Measurements from ENCODE around the gene CAMK1G. TPM values are rescaled to one million over a fixed set of nuclear protein-coding genes. Genes with fewer than 3 reads are reported as not detected.

Gene CAMK1G
- total RNA-seq, 1 donor from 2014 or later = 2.4 TPM

- Mint-ChIP-seq H3K36me3 (ENCODE audit: insufficient read depth) (peaks cover 6% of the 10 kb centered on the region), H3K27me3 (no peaks in the 10 kb centered on the region), H3K27ac (no peak overlapping the region), H3K4me3 (ENCODE audit: low read depth) (no peak overlapping the region), H3K9me3 (ENCODE audit: low read depth) (no peaks in the 10 kb centered on the region), H3K4me1 (ENCODE audit: low read depth) (no peaks in the 10 kb centered on the region)
- TF ChIP-seq, protein P1, sequence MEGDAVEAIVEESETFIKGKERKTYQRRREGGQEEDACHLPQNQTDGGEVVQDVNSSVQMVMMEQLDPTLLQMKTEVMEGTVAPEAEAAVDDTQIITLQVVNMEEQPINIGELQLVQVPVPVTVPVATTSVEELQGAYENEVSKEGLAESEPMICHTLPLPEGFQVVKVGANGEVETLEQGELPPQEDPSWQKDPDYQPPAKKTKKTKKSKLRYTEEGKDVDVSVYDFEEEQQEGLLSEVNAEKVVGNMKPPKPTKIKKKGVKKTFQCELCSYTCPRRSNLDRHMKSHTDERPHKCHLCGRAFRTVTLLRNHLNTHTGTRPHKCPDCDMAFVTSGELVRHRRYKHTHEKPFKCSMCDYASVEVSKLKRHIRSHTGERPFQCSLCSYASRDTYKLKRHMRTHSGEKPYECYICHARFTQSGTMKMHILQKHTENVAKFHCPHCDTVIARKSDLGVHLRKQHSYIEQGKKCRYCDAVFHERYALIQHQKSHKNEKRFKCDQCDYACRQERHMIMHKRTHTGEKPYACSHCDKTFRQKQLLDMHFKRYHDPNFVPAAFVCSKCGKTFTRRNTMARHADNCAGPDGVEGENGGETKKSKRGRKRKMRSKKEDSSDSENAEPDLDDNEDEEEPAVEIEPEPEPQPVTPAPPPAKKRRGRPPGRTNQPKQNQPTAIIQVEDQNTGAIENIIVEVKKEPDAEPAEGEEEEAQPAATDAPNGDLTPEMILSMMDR (IDR thresholded peaks at IDR 0.05; ENCODE audit: unreplicated experiment) = no peak
- DNase-seq (ENCODE audit: low spot score, unreplicated experiment) = no peak
Observed at GRCh38 chr1:209611771-209612570, 28.5 kb downstream of the CAMK1G start.

- no peaks in the 10 kb centered on the region for H3K4me1 Mint-ChIP-seq (ENCODE audit: low read depth)
- H3K4me3 Mint-ChIP-seq (ENCODE audit: low read depth) = no peak overlapping the region
- no peak for DNase-seq (ENCODE audit: low spot score, unreplicated experiment)
- H3K27ac Mint-ChIP-seq = no peak overlapping the region
- no peaks in the 10 kb centered on the region for H3K9me3 Mint-ChIP-seq (ENCODE audit: low read depth)
- H3K27me3 Mint-ChIP-seq = no peaks in the 10 kb centered on the region
- peaks cover 10% of the 10 kb centered on the region for H3K36me3 Mint-ChIP-seq (ENCODE audit: insufficient read depth)
- TF ChIP-seq, protein P1 (IDR thresholded peaks at IDR 0.05; ENCODE audit: unreplicated experiment) = no peak
Observed at GRCh38 chr1:209612646-209613399, 29.3 kb downstream of the CAMK1G start.

GRCh38 chr1:209613400-209614150 is 30.1 kb downstream of the CAMK1G start:
- H3K27ac Mint-ChIP-seq = no peak overlapping the region
- no peak overlapping the region for H3K4me3 Mint-ChIP-seq (ENCODE audit: low read depth)
- H3K4me1 Mint-ChIP-seq (ENCODE audit: low read depth) = no peaks in the 10 kb centered on the region
- no peaks in the 10 kb centered on the region for H3K9me3 Mint-ChIP-seq (ENCODE audit: low read depth)
- TF ChIP-seq, protein P1 (IDR thresholded peaks at IDR 0.05; ENCODE audit: unreplicated experiment) = no peak
- peaks cover 12% of the 10 kb centered on the region for H3K36me3 Mint-ChIP-seq (ENCODE audit: insufficient read depth)
- DNase-seq (ENCODE audit: low spot score, unreplicated experiment) = no peak
- H3K27me3 Mint-ChIP-seq = no peaks in the 10 kb centered on the region

DNA sequence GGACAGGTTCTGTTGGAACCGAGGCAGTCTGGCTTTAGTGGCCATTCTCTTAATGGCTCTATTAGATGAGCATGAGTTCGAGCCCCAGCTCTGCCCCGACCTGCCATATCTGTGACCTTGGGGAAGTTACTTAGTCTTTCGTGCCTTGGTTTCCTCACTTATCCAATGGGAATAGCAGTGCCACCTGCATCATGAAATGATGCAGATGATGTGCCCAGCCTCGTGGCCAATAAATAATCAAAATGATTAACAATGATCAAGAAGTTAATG is 30.6 kb downstream of the CAMK1G start:
- Mint-ChIP-seq H3K9me3 (ENCODE audit: low read depth) (no peaks in the 10 kb centered on the region), H3K36me3 (ENCODE audit: insufficient read depth) (peaks cover 12% of the 10 kb centered on the region), H3K4me1 (ENCODE audit: low read depth) (no peaks in the 10 kb centered on the region), H3K27ac (no peak overlapping the region), H3K27me3 (no peaks in the 10 kb centered on the region), H3K4me3 (ENCODE audit: low read depth) (no peak overlapping the region)
- TF ChIP-seq, protein P1 (IDR thresholded peaks at IDR 0.05; ENCODE audit: unreplicated experiment) = no peak
- DNase-seq (ENCODE audit: low spot score, unreplicated experiment) = no peak

- no peaks in the 10 kb centered on the region for H3K27me3 Mint-ChIP-seq
- TF ChIP-seq, protein P1 (IDR thresholded peaks at IDR 0.05; ENCODE audit: unreplicated experiment) = no peak
- H3K27ac Mint-ChIP-seq = no peak overlapping the region
Observed at GRCh38 chr1:209614906-209615305, 31.4 kb downstream of the CAMK1G start.

More at GRCh38 chr1:209614906-209615305, 31.4 kb downstream of the CAMK1G start:
- H3K9me3 Mint-ChIP-seq (ENCODE audit: low read depth) = no peaks in the 10 kb centered on the region
- peaks cover 12% of the 10 kb centered on the region for H3K36me3 Mint-ChIP-seq (ENCODE audit: insufficient read depth)
- H3K4me3 Mint-ChIP-seq (ENCODE audit: low read depth) = no peak overlapping the region
- DNase-seq (ENCODE audit: low spot score, unreplicated experiment) = no peak
- H3K4me1 Mint-ChIP-seq (ENCODE audit: low read depth) = no peaks in the 10 kb centered on the region
